Measurements from ENCODE around the gene ABCC11.
"Not testable (repeated sequence)": the region's sequence is repeated elsewhere in the genome, so short reads cannot be mapped to it uniquely, and the experiment has no call there.

The ABCC11 gene

GRCh38 chr16:48201515-48202201 is 45.7 kb downstream of the ABCC11 start:
- no peak for DNase-seq (ENCODE audit: low read depth)

DNA sequence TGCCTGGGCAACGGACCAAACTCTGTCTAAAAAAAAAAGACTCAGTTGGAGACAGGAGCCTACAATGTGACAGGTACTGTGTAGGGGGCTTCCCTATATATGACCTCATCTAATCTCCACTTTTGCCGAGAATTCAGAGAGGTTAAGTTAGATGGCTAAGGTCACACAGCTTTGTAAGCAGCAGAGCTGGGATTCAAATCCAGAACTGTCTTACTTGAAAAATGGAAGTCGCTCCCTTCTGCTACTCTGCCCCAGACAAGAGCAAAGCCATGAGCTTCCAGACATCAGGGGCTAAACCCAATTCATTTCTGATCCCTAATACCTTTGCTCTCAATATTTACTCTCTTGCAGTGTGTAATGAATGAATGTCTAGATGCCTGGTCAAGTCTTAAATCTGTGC is 50.0 kb downstream of the ABCC11 start:
- DNase-seq (ENCODE audit: low read depth), result no peak

GRCh38 chr16:48194828-48195556 is 52.3 kb downstream of the ABCC11 start:
- DNase-seq (ENCODE audit: low read depth), result peak; percentile 7

DNA sequence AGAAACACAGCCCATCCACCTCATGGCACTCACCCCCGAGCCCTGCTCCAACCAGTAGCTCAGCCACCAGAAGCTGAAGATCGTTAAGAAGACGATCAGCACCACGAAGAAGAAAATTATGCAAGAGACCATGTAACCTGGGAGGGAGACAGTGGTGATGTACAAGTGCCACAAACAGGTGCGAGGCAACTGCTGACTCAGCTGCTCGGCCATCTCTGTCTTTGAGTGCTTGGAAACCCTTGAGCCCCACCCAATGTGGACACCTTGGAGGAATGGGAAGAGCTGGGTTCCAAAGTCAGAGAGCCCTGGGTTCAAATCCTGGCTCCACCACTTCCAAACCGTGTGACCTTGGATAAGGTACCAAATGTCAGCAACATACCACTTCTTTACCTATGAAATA is 53.5 kb downstream of the ABCC11 start:
- no peak for DNase-seq (ENCODE audit: low read depth)

GRCh38 chr16:48188449-48189102 is 58.8 kb downstream of the ABCC11 start:
- DNase-seq (ENCODE audit: low read depth), result peak; percentile 2

GRCh38 chr16:48187779-48188178 is 59.6 kb downstream of the ABCC11 start:
- no peak for DNase-seq (ENCODE audit: low read depth)

GRCh38 chr16:48184681-48185080 is 62.7 kb downstream of the ABCC11 start:
- no peak for DNase-seq (ENCODE audit: low read depth)

- DNase-seq (ENCODE audit: low read depth), result no peak
Observed at GRCh38 chr16:48182979-48183537, 64.3 kb downstream of the ABCC11 start.

GRCh38 chr16:48181746-48182520 is 65.4 kb downstream of the ABCC11 start:
- not testable (repeated sequence) for DNase-seq (ENCODE audit: low read depth)

DNA sequence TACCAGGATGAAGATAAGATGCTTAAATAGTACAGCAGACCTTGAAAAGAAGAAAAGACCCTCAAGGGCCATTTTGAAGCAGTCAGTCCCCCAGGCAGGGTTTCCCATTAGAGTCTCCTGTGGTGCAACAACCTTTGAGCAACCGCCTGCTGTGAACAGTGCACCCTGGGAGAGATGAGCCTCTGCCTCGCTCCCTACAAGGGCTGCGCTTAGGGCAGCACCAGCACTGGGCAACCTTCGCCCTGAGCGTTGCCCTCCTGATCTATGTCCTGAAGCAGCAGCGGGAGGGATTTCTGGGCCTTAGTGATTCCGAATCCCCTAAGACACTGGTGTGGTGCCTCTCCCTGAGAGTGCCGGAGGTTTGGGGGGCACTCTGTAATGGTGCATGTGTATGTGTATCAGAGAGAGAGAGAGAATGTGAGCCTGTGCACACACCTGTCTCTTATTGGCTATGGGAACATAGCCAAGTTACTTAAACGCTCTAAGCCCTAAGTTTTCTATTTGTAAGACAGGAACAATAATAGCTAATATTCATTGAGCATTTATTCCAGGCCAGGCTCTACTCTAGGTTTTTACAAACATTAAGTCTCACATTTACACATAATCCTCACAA is 66.4 kb downstream of the ABCC11 start:
- no peak for DNase-seq (ENCODE audit: low read depth)

DNA sequence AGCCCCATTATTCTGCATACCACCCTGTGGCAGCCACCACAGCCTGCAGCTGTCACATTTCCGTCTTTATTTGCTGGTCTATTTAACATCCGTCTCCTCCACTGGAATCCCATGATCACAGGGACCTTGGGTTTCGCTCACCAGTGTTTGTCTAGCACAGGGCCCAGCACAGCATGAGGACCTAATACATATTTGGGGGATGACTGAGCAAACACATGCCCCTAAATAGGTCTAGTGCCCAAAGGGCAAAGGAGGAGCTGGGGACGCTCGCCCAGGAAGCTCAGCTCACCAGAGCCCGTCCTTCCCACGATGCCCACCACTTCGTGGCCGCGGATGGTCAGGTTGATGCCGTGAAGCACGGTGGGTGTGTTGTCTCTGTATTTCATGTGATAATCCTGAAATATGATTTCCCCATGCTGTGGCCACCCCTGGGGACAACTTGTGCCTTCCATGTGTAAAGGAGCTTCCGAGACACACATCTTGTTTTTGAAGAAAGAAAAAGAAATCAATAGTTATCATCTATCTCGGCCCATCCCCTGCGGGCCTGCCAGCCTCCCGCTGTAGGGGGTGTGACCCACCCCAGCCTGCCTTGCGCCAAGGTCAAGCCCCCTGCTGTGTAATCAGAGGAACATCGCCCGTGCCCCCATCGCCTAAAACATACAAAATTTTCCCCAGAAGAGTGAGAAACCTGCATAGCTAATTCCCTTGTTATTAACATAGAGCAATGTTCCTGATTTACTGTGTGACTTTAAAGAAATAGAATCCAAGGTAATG is 70.5 kb downstream of the ABCC11 start:
- DNase-seq (ENCODE audit: low read depth), result no peak

- DNase-seq (ENCODE audit: low read depth), result no peak
Observed at GRCh38 chr16:48173889-48174288, 73.5 kb downstream of the ABCC11 start.

- DNase-seq (ENCODE audit: low read depth), result no peak
Observed at GRCh38 chr16:48172682-48173081, 74.7 kb downstream of the ABCC11 start.

DNA sequence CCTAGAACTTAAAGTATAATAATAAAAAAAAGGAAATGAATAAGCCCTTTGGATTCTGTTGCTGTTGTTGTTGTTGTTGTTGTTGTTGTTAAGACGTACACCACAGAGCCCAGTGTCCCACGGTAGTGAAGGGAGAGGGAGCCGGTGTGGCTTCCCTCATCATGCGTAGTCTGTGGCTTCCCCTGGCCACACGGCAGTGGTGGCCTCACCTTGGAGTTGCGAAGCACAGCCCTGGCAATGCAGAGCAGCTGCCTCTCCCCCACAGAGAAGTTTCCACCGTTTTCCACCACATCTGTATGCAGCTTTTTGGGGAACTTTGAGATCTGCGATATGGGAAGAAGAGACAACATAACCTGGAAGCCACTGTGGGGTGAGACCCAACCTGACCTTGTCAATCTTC is 77.4 kb downstream of the ABCC11 start:
- no peak for DNase-seq (ENCODE audit: low read depth)

DNA sequence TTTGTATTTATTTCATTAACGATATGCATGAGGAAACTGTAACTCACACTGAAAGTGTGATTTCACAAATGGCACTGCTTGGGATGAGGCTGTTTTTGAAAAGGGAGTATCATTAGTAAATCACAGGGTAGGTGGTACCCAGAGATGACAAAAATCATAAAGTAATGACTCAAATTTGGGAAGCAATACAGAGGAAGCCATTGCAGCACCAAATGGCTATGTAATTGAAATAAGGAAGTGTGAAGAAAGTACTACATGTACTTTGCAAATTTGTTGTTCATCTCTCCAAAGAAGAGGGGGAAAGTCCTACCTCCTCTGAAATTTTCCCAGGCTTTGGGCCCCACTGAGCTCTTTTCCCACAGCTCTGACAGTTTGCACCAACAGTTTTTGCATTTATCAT is 79.3 kb downstream of the ABCC11 start:
- DNase-seq (ENCODE audit: low read depth), result no peak

GRCh38 chr16:48166617-48167016 is 80.7 kb downstream of the ABCC11 start:
- not testable (repeated sequence) for DNase-seq (ENCODE audit: low read depth)

GRCh38 chr16:48165961-48166578 is 81.3 kb downstream of the ABCC11 start:
- no peak for DNase-seq (ENCODE audit: low read depth)

DNA sequence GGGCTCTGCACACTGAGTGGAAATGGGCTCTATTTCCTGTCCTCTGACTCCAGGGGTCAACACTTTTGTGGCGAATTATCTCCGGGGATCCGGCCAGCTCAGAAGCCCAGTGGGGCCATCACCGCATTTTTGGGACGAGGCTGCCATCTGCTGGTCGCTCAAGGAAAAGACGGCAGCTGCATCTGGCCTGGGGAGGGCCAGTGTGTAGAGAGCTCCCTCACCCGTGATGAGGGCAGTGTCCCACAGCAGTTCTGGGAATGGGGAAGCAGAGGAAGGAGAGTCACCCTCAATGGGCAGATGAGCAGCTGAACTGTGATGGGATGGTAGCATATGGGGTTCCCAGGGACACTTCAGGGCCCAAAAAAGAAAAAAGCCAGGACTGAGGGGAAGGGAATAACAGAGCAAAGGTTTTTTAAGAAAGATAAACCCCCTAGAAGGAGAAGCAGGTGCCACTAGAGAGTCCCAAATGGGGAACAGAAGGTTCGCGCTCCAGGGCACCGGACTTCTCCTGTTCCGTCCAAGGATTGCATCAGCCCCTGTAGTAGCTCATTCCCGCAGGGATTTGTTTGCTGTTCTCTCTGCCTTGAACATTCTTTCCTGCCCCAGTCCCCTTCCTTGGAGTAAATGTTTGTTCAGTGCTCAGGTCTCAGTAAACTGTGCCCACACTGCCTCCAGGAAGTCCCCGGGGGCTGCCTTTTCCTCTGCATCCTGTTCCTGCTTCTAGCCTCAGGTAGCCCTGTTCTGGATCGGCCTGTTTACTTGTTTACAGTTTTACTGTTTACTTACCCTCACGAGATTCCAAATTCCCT is 82.2 kb downstream of the ABCC11 start:
- peak; percentile 57 for DNase-seq (ENCODE audit: low read depth)

GRCh38 chr16:48162839-48163410 is 84.4 kb downstream of the ABCC11 start:
- no peak for DNase-seq (ENCODE audit: low read depth)
